Psoas muscle (tissue), 8 donors: ENCODE data around the gene GRHL3. TPM values are rescaled to one million over a fixed set of nuclear protein-coding genes. Genes with fewer than 3 reads are reported as not detected.

Experiments
- ATAC-seq, 4 donors: fragments of 200-7000 bp; cut with Tn5 transposase; one replicate each; pipeline ENCODE4 v1.9.1; 2020; ENCODE audit warnings: moderate library complexity in 3 of 4, mild to moderate bottlenecking in 2 of 4
- DNase-seq, 2 donors: peaks; one replicate each; pipeline ENCODE4 v3.0.0-alpha.2; 2020
- H3K27ac ChIP-seq: fragments of 200-600 bp; one replicate; pipeline ENCODE4 v1.8.0; 2022
- H3K27me3 ChIP-seq, 3 donors: fragments of 200-600 bp in 1 of 3; one replicate each; pipeline versions ENCODE4 v1.6.1 to v1.8.0; 2013 to 2022; ENCODE audit warnings: low read length in 2 of 3, mild to moderate bottlenecking in 2 of 3, moderate library complexity in 1 of 3; ENCODE audit not compliant: insufficient read depth in 3 of 3
- H3K36me3 ChIP-seq, 2 donors: fragments of 200-600 bp in 1 of 2; one replicate each; pipeline versions ENCODE4 v1.6.1 to v1.8.0; 2013 to 2022; ENCODE audit warnings: low read depth in 1 of 2, mild to moderate bottlenecking in 1 of 2, moderate library complexity in 1 of 2; ENCODE audit not compliant: insufficient read depth in 1 of 2
- H3K4me1 ChIP-seq: fragments of 200-600 bp; one replicate; pipeline ENCODE4 v1.8.0; 2022
- H3K4me3 ChIP-seq: fragments of 200-600 bp; one replicate; pipeline ENCODE4 v1.8.0; 2022; ENCODE audit warnings: mild to moderate bottlenecking
- H3K9me3 ChIP-seq: fragments of 200-600 bp; one replicate; pipeline ENCODE4 v1.8.0; 2022
- WGBS, 3 donors: extraction: QIAGEN DNeasy Blood & Tissue Kit; methylation state at CpG; one replicate each; pipeline versions ENCODE4 v1.1.6 to v1.1.7; 2013; 5-methylcytosine and 5-hydroxymethylcytosine counted together
- intact Hi-C, 2 donors: fragments of 100-400 bp; cut with DNase I; formaldehyde crosslinking; loops; one replicate each; pipeline versions ENCODE4 v1.11.0 to v1.14.2; 2022
- polyA plus RNA-seq, 3 donors: library from polyadenylated mRNA; stranded (reverse); fragments of 200-250 nt; gene quantifications; one replicate each; pipeline ENCODE4 v1.2.3, GENCODE V29; 2013
- total RNA-seq, 4 donors: library from RNA; stranded (reverse); fragmentation: NEBNext Ultra II Directional in 2 of 4; extraction: Animal tissue kit (Norgen Biotek cat#: 25700) in 2 of 4; gene quantifications; one replicate each; pipeline versions ENCODE4 v1.2.1 to v1.2.4, GENCODE V29; 2021 to 2023
- TF ChIP-seq, protein P1 (sequence below): fragments of 200-600 bp; IDR thresholded peaks from one replicate; pipeline ENCODE4 v1.8.0; 2022; ENCODE audit warnings: antibody characterized with exemption
- donor health status: healthy with polysubstance abuse.
- donor health status: DM: no; HTN: no; CAD: no; lungs with moderate emphysema.
- donor health status: Bipolar disorder and iron deficiency.
- donor health status: healthy.
- donor health status: DM: yes; HTN: yes; CAD: no.
- donor health status: DM: no; HTN: no; CAD: no.
- donor health status: DM: no; HTN: no; CAD: no.
- donor health status: DM: yes; HTN: yes; CAD: no.

Gene GRHL3
- total and polyA plus RNA-seq, 7 donors, result 0.08 to 0.30 TPM; not detected in 5

GRCh38 chr1:24282491-24282890, 36.7 kb upstream of the GRHL3 start:
- H3K4me3 ChIP-seq, result no peak overlapping the region
- intact Hi-C loops, result no loop called here
- TF ChIP-seq, protein P1, sequence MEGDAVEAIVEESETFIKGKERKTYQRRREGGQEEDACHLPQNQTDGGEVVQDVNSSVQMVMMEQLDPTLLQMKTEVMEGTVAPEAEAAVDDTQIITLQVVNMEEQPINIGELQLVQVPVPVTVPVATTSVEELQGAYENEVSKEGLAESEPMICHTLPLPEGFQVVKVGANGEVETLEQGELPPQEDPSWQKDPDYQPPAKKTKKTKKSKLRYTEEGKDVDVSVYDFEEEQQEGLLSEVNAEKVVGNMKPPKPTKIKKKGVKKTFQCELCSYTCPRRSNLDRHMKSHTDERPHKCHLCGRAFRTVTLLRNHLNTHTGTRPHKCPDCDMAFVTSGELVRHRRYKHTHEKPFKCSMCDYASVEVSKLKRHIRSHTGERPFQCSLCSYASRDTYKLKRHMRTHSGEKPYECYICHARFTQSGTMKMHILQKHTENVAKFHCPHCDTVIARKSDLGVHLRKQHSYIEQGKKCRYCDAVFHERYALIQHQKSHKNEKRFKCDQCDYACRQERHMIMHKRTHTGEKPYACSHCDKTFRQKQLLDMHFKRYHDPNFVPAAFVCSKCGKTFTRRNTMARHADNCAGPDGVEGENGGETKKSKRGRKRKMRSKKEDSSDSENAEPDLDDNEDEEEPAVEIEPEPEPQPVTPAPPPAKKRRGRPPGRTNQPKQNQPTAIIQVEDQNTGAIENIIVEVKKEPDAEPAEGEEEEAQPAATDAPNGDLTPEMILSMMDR, result no peak

DNA sequence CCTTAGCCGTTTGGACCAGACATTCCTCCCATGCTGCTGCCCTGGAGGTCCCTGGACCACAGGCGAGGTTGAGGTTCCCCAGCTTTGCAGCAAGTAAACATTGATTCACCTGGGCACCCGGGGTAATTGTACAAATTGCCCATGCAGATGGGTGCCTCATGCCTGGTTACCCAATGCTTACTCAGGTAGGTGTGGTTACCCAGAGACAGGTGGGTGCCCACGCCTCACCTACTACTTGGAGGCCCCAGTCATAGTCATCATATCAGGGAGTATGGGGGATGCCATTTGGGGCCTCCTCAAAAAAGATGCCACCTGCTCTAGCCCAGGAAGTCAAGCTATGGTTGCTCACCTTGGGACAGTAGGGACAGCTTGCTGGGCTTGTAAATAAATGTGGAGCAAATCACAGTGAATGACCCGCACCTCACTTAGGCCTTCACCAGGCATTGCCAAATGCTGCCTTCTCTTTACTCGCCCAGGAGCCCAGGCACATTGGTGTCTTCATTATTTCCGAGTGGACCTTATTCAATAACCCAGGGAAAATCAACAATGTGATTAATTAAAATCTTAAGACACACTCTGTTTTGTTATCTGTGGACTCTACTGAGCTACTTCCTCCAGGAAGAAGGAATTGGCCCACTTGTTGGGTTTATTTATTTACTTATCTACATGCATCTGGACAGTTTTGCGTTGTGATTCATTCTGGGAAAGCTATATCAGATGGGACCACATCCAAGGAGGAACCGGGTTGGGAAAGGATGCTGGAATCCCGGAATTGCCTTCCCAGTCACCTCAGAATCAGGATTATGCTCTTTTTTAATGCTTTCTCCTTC, 35.6 kb upstream of the GRHL3 start:
- Histone ChIP-seq H3K4me1 (no peaks in the 10 kb centered on the region), H3K4me3 (no peak overlapping the region), H3K27ac (no peak overlapping the region), H3K36me3 (no peaks in the 10 kb centered on the region), H3K27me3 (no peaks in the 10 kb centered on the region), H3K9me3 (no peaks in the 10 kb centered on the region)
- no peak for DNase-seq
- 69 to 72% (median 70%) methylated on average over 10 of the region's 10 CpGs for WGBS, 3 donors
- no peak for ATAC-seq
- TF ChIP-seq, protein P1, result no peak
- intact Hi-C loops, result no loop called here

More at GRCh38 chr1:24282491-24282890, 36.7 kb upstream of the GRHL3 start:
- no peaks in the 10 kb centered on the region for H3K9me3 ChIP-seq
- H3K36me3 ChIP-seq, result no peaks in the 10 kb centered on the region
- H3K27me3 ChIP-seq, result peaks cover 0 to under 1% (median 0%) of the 10 kb centered on the region in 3 donors
- no peaks in the 10 kb centered on the region for H3K4me1 ChIP-seq
- DNase-seq, result no peak
- H3K27ac ChIP-seq, result no peak overlapping the region
- WGBS, 3 donors, result 34 to 57% (median 37%) methylated on average over 1 of the region's 1 CpG
- peak in 3 of 4 donors; percentile 46 to 56 (median 56) for ATAC-seq

DNA sequence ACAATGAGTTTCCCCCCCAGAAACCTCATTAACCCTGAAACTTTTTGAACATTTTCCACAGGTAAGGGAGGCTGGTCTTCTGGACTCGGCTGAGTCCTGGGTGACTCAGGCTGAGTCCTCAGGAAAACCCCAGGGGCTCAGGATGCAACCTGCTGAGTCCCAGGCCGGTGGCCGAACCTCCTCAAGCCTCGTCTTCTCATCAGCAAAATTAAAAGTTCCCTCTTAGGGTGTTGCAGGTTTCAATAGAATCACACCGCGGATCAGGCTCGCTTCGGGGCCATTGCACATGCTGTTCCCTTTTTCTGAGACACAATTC, 35.0 kb upstream of the GRHL3 start:
- no peak for DNase-seq
- ATAC-seq, result no peak
- Histone ChIP-seq H3K27me3 (no peaks in the 10 kb centered on the region), H3K4me1 (no peaks in the 10 kb centered on the region), H3K4me3 (no peak overlapping the region), H3K27ac (no peak overlapping the region), H3K36me3 (no peaks in the 10 kb centered on the region), H3K9me3 (no peaks in the 10 kb centered on the region)
- TF ChIP-seq, protein P1, result no peak
- intact Hi-C loops, result no loop called here
- 87 to 88% (median 87%) methylated on average over 8 of the region's 8 CpGs for WGBS, 3 donors

DNA sequence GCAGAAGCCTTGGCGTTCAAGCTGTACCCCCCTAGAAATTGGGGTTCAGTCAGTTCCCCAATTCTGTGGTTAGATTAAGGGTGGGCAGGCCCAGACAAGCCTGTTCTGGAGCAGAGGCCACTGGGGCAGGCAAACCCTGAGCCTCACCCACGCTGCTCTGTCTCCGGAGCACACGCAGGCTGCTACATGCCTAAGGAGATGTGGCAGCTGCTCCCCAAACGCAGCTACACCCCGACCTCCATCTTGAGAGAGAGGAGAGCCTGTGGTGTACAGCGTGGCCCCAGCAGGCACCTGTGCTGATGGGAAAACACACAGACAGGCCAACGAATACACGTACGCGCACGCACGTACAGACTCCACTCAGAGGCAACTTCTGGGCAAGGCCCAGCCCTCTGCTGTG, 33.9 kb upstream of the GRHL3 start:
- no peak for DNase-seq
- Histone ChIP-seq H3K9me3 (no peaks in the 10 kb centered on the region), H3K27me3 (no peaks in the 10 kb centered on the region), H3K4me1 (peaks cover 3% of the 10 kb centered on the region), H3K36me3 (no peaks in the 10 kb centered on the region), H3K27ac (no peak overlapping the region), H3K4me3 (no peak overlapping the region)
- TF ChIP-seq, protein P1, result no peak
- whole genome bisulfite sequencing, 3 donors, result 90 to 91% (median 91%) methylated on average over 13 of the region's 13 CpGs
- no peak for ATAC-seq
- intact Hi-C loops, result no loop called here
